ENCODE results near the gene TMEM223. TPM values are rescaled to one million over a fixed set of nuclear protein-coding genes. Genes with fewer than 3 reads are reported as not detected.

The TMEM223 gene
- total and polyA plus RNA-seq, 9 of the 15 experiments (the other 6 are each of a cell fraction or from before 2014, with no cell fraction given) = 5.9 to 34.5 (median 19.6) TPM

GRCh38 chr11:62787005-62787759 lies 4.6 kb downstream of the TMEM223 start, which contains the start of gene TMEM179B (continued):
- TF ChIP-seq MLLT1 (IDR thresholded peaks at IDR 0.05) (peak in 1 of 2 experiments; percentile 49; a peak in 2 of 4 replicates), BCL6 (CRISPR knock-in tag; IDR thresholded peaks at IDR 0.05) (no peak), MYNN (IDR thresholded peaks at IDR 0.05) (peak; percentile 15; the same call in 1 of the 2 replicates), MYNN (CRISPR knock-in tag; IDR thresholded peaks at IDR 0.05) (no peak), IRF9 (tag; IDR thresholded peaks at IDR 0.05) (no peak), KAT7 (CRISPR knock-in tag; IDR thresholded peaks at IDR 0.05; ENCODE audit: borderline replicate concordance) (peak; percentile 34; the same call in 1 of the 2 replicates), EWSR1 (IDR thresholded peaks at IDR 0.05; ENCODE audit: borderline replicate concordance, low read depth, partially characterized antibody) (no peak), ZNF124 (CRISPR knock-in tag; IDR thresholded peaks at IDR 0.05) (no peak), ZNF354B (CRISPR knock-in tag; IDR thresholded peaks at IDR 0.05) (no peak), NONO (IDR thresholded peaks at IDR 0.05; ENCODE audit: low read depth in 2 of 2, low read length in 1 of 2) (peak; percentile 50 to 68; a peak in 2 of 4 replicates), PYGO2 (tag; IDR thresholded peaks at IDR 0.05) (no peak), MED1 (CRISPR knock-in tag; IDR thresholded peaks at IDR 0.05; ENCODE audit: borderline replicate concordance) (no peak), ZNF431 (CRISPR knock-in tag; IDR thresholded peaks at IDR 0.05) (no peak), NR4A1 (CRISPR knock-in tag; IDR thresholded peaks at IDR 0.05) (no peak), NR4A1 (tag; IDR thresholded peaks at IDR 0.05) (no peak), MLX (CRISPR knock-in tag; conservative IDR thresholded peaks at IDR 0.05) (peak in 1 of 2 experiments; percentile 64; a peak in 1 of 4 replicates), HNRNPK (IDR thresholded peaks at IDR 0.05; ENCODE audit: low read depth, low read length, poor library complexity, severe bottlenecking) (no peak), TAF9B (IDR thresholded peaks at IDR 0.05; ENCODE audit: partially characterized antibody) (peak; percentile 64), MEIS2 (IDR thresholded peaks at IDR 0.05; ENCODE audit: partially characterized antibody) (no peak), DNMT1 (IDR thresholded peaks at IDR 0.05) (peak; percentile 85; the same call in 1 of the 2 replicates), BACH1 (tag; IDR thresholded peaks at IDR 0.05) (no peak), POLR2B (IDR thresholded peaks at IDR 0.05; ENCODE audit: low read depth, partially characterized antibody) (peak; percentile 94), MTA1 (IDR thresholded peaks at IDR 0.05; ENCODE audit: borderline replicate concordance) (no peak), ZNF589 (CRISPR knock-in tag; IDR thresholded peaks at IDR 0.05; ENCODE audit: low read depth) (peak; percentile 57; the same call in 1 of the 2 replicates), HNRNPLL (IDR thresholded peaks at IDR 0.05; ENCODE audit: low read depth, low read length, poor library complexity, severe bottlenecking) (peak; percentile 16), EP300 (IDR thresholded peaks at IDR 0.05; ENCODE audit: low read length) (no peak), ARNT (IDR thresholded peaks at IDR 0.05) (no peak), ZNF76 (CRISPR knock-in tag; IDR thresholded peaks at IDR 0.05; ENCODE audit: borderline replicate concordance) (no peak)

All from K562 (cell line).